Activated CD8-positive, alpha-beta memory T cell treated with anti-CD3 and anti-CD28 coated beads for 1 hour (primary cell): ENCODE results near the gene ULK1.
"Not testable (repeated sequence)": the region's sequence is repeated elsewhere in the genome, so short reads cannot be mapped to it uniquely, and the experiment has no call there.

Experiments used
- DNase-seq, 2 donors: peaks; one replicate each; pipeline ENCODE4 v3.0.0-alpha.2; 2020; ENCODE audit warnings: low read depth in 1 of 2; ENCODE audit errors: extremely low read depth in 1 of 2

The ULK1 gene

DNA sequence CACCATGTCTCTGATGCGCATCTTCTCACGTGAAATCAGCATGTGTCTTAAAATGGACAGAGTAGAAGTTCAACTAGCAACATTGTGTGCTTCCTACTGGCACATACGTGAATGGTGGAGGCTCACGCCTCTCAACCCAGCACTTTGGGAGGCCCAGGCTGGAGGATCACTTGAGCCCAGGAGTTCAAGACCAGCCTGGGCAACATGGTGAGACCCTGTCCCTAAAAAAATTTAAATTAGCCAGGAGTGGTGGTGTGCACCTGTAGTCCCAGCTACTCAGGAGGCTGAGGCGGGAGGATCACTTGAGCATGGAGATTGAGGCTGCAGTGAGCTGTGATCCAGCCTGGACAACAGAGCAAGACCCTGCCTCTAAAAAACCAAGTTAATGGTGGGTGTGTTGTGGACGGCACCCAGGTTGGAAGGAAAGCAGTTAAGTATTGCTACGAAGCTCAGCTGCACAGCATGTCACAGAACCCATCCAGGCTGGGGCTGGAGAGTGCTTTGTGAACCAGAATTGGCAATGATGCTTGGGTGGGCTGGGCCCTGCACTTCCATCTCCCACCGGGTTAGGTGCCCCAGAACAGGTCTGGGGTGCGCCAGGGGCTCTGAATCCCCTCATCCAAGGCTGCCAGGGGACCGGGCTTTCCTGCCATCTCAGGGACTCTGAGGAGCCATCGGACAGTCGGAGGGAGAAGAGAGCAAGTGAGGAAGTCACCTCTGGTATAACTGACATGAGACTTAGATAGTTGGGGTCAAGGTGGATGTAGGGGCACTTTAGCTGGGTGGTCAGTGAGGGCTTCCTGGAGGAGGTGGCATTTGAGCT, 33.0 kb upstream of the ULK1 start:
- DNase-seq: no peak

DNA sequence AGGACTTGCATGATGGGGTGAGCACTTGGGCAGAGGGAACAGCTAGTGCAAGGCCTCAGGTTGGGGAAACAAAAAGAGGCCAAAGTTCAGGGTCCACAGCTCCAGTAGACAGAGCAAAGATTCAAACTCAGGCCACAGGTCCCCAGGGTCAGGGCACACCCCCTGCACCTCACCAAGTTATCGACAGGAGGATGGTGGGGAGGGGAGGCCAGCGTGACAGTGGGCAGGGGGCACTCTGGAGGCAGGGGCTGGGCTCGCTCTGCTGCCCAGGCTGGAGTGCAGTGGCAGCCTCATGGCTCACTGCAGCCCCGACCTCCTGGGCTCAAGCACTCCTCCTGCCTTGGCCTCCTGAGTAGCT, 32.4 kb upstream of the ULK1 start:
- no peak for DNase-seq

DNA sequence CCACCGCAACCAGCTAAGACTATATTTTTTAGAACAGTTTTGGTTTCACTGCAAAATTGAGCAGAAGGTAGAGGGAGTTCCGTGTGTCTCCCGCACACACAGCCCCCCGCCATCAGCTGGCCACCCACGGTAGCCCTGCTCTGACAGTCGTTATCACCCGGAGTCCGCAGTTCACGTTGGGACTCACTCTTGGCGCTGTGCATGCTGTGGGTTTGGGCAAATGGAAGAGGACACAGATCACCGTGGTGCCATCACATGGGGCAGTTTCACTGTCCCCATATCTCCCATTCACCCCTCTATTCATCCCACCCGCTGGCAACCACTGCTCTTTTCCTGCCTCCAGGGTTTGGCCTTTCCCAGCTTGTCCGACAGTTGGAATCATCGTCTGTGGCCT, 31.8 kb upstream of the ULK1 start:
- DNase-seq: no peak

- DNase-seq: no peak
These were observed 31.3 kb upstream of the ULK1 start for GRCh38 chr12:131862994-131863710.

- DNase-seq: no peak
These were observed 30.6 kb upstream of the ULK1 start for GRCh38 chr12:131863711-131864396.

DNA sequence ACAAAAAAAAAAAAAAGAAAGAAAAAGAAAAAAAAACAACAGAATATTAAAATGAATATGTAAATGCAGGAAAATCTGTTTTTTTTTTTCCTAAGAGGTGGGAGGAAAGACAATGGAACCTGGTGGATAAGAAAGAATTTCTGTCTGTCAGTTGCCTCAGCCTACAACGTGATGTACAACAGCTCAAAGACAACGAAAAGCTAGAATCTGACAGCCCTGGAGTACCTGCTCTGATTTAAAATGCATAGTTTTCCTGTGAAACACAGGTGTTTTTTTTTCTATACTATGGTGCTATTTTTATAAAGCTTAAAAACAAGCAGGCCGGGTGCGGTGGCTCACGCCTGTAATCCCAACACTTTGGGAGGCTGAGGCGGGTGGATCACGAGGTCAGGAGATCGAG, 30.0 kb upstream of the ULK1 start:
- DNase-seq: no peak

- no peak for DNase-seq
These were observed 29.1 kb upstream of the ULK1 start for GRCh38 chr12:131865180-131865875.

DNA sequence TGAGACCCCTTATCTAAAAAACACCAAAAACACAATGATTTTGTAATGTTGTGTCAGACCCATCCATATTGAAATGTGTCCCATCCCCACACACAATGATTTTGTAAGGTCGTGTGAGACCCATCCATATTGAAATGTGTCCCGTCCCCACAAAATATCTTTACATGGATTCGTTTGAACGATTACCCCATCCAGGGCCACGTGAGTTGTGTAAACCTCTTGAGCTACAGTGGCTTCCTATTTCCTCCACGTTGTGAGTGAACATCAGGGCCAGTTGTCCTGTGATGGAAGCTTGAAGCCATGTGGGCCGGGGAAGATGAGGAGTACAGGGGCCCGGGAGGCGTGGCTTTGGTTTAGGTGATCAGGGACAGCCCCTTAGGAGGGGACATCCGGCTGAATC, 27.0 kb upstream of the ULK1 start:
- DNase-seq: no peak

GRCh38 chr12:131867891-131868675, 26.3 kb upstream of the ULK1 start:
- no peak for DNase-seq

DNA sequence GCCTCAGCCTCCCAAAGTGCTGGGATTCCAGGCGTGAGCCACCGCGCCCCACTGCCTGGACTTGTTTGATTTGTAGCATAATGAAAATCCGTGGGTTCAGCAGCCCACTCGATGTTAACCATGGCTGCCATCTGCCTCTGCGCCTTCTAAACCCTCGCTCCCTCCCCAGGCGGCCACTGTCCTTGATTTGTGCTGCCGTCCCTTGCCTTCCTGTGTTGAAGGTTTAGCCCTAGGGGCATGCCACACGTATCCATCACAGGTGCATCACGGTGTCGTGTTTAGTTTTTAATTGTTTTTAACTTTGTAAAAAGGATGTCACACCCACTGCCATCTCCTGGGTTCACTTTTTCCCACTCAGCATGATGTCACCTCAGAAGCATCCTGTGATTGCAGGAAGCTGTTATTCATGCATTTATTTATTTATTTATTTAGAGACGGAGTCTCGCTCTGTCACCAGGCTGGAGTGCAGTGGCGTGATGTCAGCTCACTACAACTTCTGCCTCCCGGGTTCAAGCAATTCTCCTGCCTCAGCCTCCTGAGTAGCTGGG, 24.5 kb upstream of the ULK1 start:
- DNase-seq: no peak

DNA sequence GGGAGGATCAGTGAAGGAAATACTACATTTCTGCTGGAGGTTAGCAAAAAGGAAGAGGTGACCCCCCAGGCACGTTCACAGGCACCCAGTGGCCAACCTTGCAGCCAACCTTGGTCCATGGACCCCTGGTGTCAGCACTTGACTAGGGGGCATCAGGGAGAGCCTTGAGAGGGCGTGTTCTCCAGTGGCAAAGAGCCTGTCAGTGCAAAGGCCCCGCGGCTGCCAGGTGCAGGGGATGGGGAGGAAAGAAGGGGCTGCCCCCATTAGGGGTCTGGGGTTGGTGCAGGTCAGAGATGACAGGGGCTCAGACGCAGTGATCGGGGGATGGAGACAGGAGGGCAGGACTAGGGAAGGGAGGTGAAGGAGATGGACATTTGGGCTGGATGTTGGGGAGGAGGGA, 22.7 kb upstream of the ULK1 start:
- DNase-seq: no peak

- no peak for DNase-seq
These were observed 22.0 kb upstream of the ULK1 start for GRCh38 chr12:131872154-131873051.

GRCh38 chr12:131873293-131873692, 21.1 kb upstream of the ULK1 start:
- DNase-seq: no peak

DNA sequence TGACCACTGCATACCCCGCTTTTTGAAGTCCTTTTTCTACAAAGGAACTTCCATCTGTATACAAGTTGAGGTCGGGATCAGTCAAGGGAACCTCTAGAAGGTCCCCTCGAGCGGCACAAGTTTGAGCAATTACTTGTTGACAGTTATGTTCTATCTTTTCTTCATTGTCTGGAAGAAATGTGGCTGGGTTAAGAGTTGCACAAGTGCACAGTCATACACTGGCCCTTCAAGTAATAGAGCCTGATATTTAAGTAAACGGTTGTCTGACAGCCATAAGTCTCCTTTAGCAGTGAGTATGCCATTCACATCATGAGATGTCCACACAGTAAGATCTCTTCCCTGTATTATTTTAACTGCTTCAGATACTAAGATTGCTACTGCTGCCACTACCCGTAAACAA, 19.4 kb upstream of the ULK1 start:
- DNase-seq: not testable (repeated sequence)

- not testable (repeated sequence) for DNase-seq
These were observed 17.2 kb upstream of the ULK1 start for GRCh38 chr12:131877216-131877615.

DNA sequence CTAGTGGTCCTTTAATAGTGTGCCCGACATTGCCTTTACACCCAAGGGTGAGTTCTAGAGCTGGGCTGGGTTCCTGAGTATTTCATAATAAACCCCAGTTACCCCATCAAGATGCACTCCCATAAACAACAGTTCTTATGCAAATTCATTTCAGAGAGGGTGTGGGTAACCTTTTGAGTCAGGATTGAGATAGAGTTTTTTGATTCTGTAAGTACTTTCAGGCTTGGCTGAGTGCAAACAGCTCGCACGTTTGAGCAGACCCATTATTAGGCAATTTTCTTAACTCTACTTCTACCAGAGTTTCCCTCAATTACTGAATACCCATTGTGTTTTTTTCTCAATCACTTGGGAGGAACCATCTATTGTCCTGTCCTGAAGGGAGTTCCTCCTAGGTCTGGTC, 16.0 kb upstream of the ULK1 start:
- not testable (repeated sequence) for DNase-seq

- no peak for DNase-seq
These were observed 11.5 kb upstream of the ULK1 start for GRCh38 chr12:131882804-131883520.

DNA sequence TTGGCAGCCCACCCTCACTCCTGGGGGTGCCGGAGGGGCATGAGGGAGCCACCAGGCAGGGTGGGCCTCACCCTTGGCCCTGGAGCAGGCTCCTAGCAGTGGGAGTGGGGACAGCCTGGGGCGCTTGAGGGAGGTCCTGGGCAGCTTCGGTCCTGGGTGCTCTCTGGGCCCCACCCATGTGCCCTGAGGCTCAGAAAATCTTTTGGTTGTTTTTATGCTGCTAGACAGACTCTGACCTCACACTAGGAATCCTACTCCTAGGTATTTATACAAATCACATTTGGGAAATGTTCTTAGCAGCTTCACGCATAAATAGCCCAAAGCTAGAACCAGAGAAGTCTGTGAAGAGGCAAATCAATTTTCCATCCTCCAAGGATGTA, 10.9 kb upstream of the ULK1 start:
- DNase-seq: no peak

GRCh38 chr12:131885076-131885475, 9.3 kb upstream of the ULK1 start:
- DNase-seq: not testable (repeated sequence)
